ENCODE results near the gene CLNK. TPM values are rescaled to one million over a fixed set of nuclear protein-coding genes. Genes with fewer than 3 reads are reported as not detected.

The CLNK gene
- total RNA-seq, 2 experiments from 2014 or later, result 2.0 TPM; not detected in 1

DNA sequence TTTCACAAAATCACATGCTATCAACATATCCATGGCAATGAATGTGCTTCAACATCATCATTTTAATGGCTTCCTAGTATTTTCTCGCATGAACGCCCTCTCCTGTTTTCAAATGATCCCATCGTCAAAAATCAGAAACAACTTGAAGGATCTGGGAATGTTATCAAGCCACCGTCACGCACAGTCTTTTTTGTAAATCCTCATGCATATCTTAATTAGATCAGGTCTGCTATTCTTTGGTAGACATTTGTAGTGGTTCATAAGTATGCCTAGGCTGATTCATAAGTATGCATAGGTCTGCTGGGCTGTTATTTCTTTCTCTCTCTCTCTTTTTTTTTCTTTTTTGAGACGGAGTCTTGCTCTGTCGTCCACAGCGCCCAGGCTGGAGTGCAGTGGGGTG, 101.6 kb downstream of the CLNK start:
- H3K36me3 ChIP-seq (ENCODE audit: insufficient read depth, low read length), result no peaks in the 10 kb centered on the region
- no peak overlapping the region for H3K27ac ChIP-seq (ENCODE audit: low read depth, low read length, poor library complexity, severe bottlenecking)
- H4K20me1 ChIP-seq (ENCODE audit: insufficient read depth, low read length), result no peaks in the 10 kb centered on the region
- BruUV-seq (replicated peaks), result no TSS peak
- no peaks in the 10 kb centered on the region for H3K79me2 ChIP-seq (ENCODE audit: insufficient read depth, low read depth, low read length)
- no peak for TF ChIP-seq CTCF (conservative IDR thresholded peaks at IDR 0.05; ENCODE audit: low read length)
- no peak for TF ChIP-seq EZH2phosphoT487 (IDR thresholded peaks at IDR 0.05; ENCODE audit: borderline replicate concordance, low read depth, low read length)
- H2AFZ ChIP-seq (ENCODE audit: low read length), result no peak overlapping the region
- POLR2A ChIA-PET, result no interaction called here
- no peaks in the 10 kb centered on the region for H3K9me2 ChIP-seq (ENCODE audit: insufficient read depth, low read length)
- intact Hi-C loops (cut with micrococcal nuclease; ENCODE audit: unreplicated experiment), result loop anchor here (10.0 kb wide), 2 partner anchors 312 to 842 kb away; partner anchors contain the start of gene HS3ST1
- H3K9me3 ChIP-seq (ENCODE audit: low read length), result no peaks in the 10 kb centered on the region
- H3K4me1 ChIP-seq (ENCODE audit: insufficient read depth, low read length, poor library complexity, severe bottlenecking), result peaks cover 8% of the 10 kb centered on the region
- no peak for DNase-seq (ENCODE audit: low spot score)
- no peak overlapping the region for H3K4me3 ChIP-seq (ENCODE audit: low read depth, low read length, poor library complexity, severe bottlenecking)
- no peak overlapping the region for H3K4me2 ChIP-seq (ENCODE audit: low read length)
- CTCF ChIA-PET (ENCODE audit: unreplicated experiment), result no interaction called here

GRCh38 chr4:10582059-10582686, 102.4 kb downstream of the CLNK start:
- no TSS peak for BruUV-seq (replicated peaks)
- H3K4me2 ChIP-seq (ENCODE audit: low read length), result no peak overlapping the region
- intact Hi-C loops (cut with micrococcal nuclease; ENCODE audit: unreplicated experiment), result loop anchor here (10.0 kb wide), 2 partner anchors 313 to 843 kb away; partner anchors contain the start of gene HS3ST1
- H3K27ac ChIP-seq (ENCODE audit: low read depth, low read length, poor library complexity, severe bottlenecking), result no peak overlapping the region
- H3K9me2 ChIP-seq (ENCODE audit: insufficient read depth, low read length), result no peaks in the 10 kb centered on the region
- TF ChIP-seq EZH2phosphoT487 (IDR thresholded peaks at IDR 0.05; ENCODE audit: borderline replicate concordance, low read depth, low read length), result no peak
- peak; percentile 87 for TF ChIP-seq CTCF (conservative IDR thresholded peaks at IDR 0.05; ENCODE audit: low read length)
- ChIA-PET POLR2A (no interaction called here), CTCF (ENCODE audit: unreplicated experiment) (no interaction called here)
- H4K20me1 ChIP-seq (ENCODE audit: insufficient read depth, low read length), result no peaks in the 10 kb centered on the region
- peak; percentile 22 for DNase-seq (ENCODE audit: low spot score)
- H3K4me3 ChIP-seq (ENCODE audit: low read depth, low read length, poor library complexity, severe bottlenecking), result no peak overlapping the region
- no peaks in the 10 kb centered on the region for H3K36me3 ChIP-seq (ENCODE audit: insufficient read depth, low read length)
- H3K9me3 ChIP-seq (ENCODE audit: low read length), result no peaks in the 10 kb centered on the region
- H3K4me1 ChIP-seq (ENCODE audit: insufficient read depth, low read length, poor library complexity, severe bottlenecking), result peaks cover 14% of the 10 kb centered on the region
- no peak overlapping the region for H2AFZ ChIP-seq (ENCODE audit: low read length)
- no peaks in the 10 kb centered on the region for H3K79me2 ChIP-seq (ENCODE audit: insufficient read depth, low read depth, low read length)

- intact Hi-C loops (cut with micrococcal nuclease; ENCODE audit: unreplicated experiment), result loop anchor here (10.0 kb wide), 2 partner anchors 314 to 844 kb away; partner anchors contain the start of gene HS3ST1
- Histone ChIP-seq H3K79me2 (ENCODE audit: insufficient read depth, low read depth, low read length) (no peaks in the 10 kb centered on the region), H2AFZ (ENCODE audit: low read length) (no peak overlapping the region), H3K4me2 (ENCODE audit: low read length) (no peak overlapping the region), H3K9me2 (ENCODE audit: insufficient read depth, low read length) (no peaks in the 10 kb centered on the region), H3K4me1 (ENCODE audit: insufficient read depth, low read length, poor library complexity, severe bottlenecking) (peaks cover 20% of the 10 kb centered on the region), H3K27ac (ENCODE audit: low read depth, low read length, poor library complexity, severe bottlenecking) (no peak overlapping the region), H3K9me3 (ENCODE audit: low read length) (no peaks in the 10 kb centered on the region), H4K20me1 (ENCODE audit: insufficient read depth, low read length) (no peaks in the 10 kb centered on the region), H3K36me3 (ENCODE audit: insufficient read depth, low read length) (no peaks in the 10 kb centered on the region), H3K4me3 (ENCODE audit: low read depth, low read length, poor library complexity, severe bottlenecking) (no peak overlapping the region)
- BruUV-seq (replicated peaks), result no TSS peak
- TF ChIP-seq CTCF (conservative IDR thresholded peaks at IDR 0.05; ENCODE audit: low read length), result no peak
- no peak for DNase-seq (ENCODE audit: low spot score)
- CTCF ChIA-PET (ENCODE audit: unreplicated experiment), result no interaction called here
- POLR2A ChIA-PET, result interaction anchor here (0.6 kb wide), 2 partner anchors 25 to 55 kb away, joined by 3 to 6 read pairs; no protein-coding TSS in a partner anchor
These were observed 103.5 kb downstream of the CLNK start for GRCh38 chr4:10581022-10581421.

Data from OCI-LY7 (cell line).